ENCODE data around the gene NCCRP1. TPM values are rescaled to one million over a fixed set of nuclear protein-coding genes. Genes with fewer than 3 reads are reported as not detected.

NCCRP1 gene
- total and polyA plus RNA-seq, 10 donors, result 0.12 to 1.7 (median 0.19) TPM; not detected in 5

DNA sequence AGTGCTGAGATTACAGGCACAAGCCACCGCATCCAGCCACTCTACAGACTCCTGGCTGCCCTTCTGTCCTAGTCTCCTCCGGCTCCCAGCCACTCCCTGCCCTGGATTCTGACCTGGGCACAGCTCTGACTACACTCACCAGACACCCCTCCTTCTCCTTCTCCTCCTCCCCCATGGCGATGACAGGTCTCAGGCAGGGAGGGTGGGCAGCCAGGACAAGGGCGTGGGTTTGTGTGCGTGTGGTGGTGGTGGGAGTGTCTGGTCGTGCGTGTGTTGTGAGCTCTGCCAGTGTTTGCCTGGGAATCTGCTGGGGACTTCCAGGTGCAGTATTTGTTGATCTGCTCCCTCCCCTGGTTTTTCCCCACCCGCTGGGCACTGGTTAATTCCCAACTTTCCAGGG lies 3.0 kb upstream of the NCCRP1 start:
- TF ChIP-seq, protein P1, sequence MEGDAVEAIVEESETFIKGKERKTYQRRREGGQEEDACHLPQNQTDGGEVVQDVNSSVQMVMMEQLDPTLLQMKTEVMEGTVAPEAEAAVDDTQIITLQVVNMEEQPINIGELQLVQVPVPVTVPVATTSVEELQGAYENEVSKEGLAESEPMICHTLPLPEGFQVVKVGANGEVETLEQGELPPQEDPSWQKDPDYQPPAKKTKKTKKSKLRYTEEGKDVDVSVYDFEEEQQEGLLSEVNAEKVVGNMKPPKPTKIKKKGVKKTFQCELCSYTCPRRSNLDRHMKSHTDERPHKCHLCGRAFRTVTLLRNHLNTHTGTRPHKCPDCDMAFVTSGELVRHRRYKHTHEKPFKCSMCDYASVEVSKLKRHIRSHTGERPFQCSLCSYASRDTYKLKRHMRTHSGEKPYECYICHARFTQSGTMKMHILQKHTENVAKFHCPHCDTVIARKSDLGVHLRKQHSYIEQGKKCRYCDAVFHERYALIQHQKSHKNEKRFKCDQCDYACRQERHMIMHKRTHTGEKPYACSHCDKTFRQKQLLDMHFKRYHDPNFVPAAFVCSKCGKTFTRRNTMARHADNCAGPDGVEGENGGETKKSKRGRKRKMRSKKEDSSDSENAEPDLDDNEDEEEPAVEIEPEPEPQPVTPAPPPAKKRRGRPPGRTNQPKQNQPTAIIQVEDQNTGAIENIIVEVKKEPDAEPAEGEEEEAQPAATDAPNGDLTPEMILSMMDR (IDR thresholded peaks at IDR 0.05 in 8 of 11, conservative IDR thresholded peaks at IDR 0.05 in 3 of 11), result no peak
- TF ChIP-seq POLR2AphosphoS5 (IDR thresholded peaks at IDR 0.05) (no peak), POLR2A (IDR thresholded peaks at IDR 0.05) (no peak)
- H3K27me3 ChIP-seq (replicated peaks in 1 of 7), result peaks cover 0 to 67% (median 41%) of the 10 kb centered on the region in 7 donors
- peaks cover 4 to 28% (median 11%) of the 10 kb centered on the region in 6 donors for H3K4me1 ChIP-seq
- no peak overlapping the region for H3K4me3 ChIP-seq
- intact Hi-C loops (cut with DNase I; ENCODE audit: low total_unique reads), result no loop called here
- no peaks in the 10 kb centered on the region for H3K36me3 ChIP-seq
- DNase-seq, result no peak
- no peaks in the 10 kb centered on the region for H3K9me3 ChIP-seq
- 52 to 70% (median 64%) methylated on average over 8 of the region's 8 CpGs for WGBS, 5 donors
- H3K27ac ChIP-seq, result no peak overlapping the region

GRCh38 chr19:39194832-39195542 lies 1.8 kb upstream of the NCCRP1 start:
- Histone ChIP-seq H3K4me1 (peaks cover 4 to 28% (median 11%) of the 10 kb centered on the region in 6 donors), H3K27me3 (replicated peaks in 1 of 7) (peaks cover 0 to 67% (median 45%) of the 10 kb centered on the region in 7 donors), H3K27ac (no peak overlapping the region), H3K36me3 (no peaks in the 10 kb centered on the region), H3K4me3 (no peak overlapping the region), H3K9me3 (no peaks in the 10 kb centered on the region)
- intact Hi-C loops (cut with DNase I; ENCODE audit: low total_unique reads), result no loop called here
- WGBS, 5 donors, result 46 to 55% (median 50%) methylated on average over 9 of the region's 9 CpGs
- DNase-seq, result no peak
- TF ChIP-seq, protein P1 (IDR thresholded peaks at IDR 0.05 in 8 of 11, conservative IDR thresholded peaks at IDR 0.05 in 3 of 11), result no peak
- TF ChIP-seq POLR2A (IDR thresholded peaks at IDR 0.05) (no peak), POLR2AphosphoS5 (IDR thresholded peaks at IDR 0.05) (no peak)

DNA sequence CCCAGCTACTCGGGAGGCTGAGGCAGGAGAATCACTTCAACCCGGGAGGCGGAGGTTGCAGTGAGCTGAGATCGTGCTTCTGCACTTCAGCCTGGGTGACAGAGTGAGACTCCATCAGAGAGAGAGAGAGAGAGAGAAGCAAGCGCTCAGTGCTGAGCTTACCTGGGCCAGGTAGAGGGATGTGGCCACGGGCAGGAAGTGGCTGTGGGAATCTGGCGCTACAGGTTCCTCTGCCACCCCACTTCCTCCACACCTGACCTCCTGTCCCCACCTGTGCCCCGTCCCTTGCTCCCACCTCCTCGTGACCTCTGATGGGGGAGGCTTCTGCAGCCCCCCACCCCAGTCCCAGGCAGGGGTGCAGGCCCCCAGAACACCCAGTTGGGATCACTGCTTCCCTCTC lies 1.0 kb upstream of the NCCRP1 start:
- Histone ChIP-seq H3K36me3 (no peaks in the 10 kb centered on the region), H3K9me3 (no peaks in the 10 kb centered on the region), H3K27ac (no peak overlapping the region), H3K27me3 (replicated peaks in 1 of 7) (peaks cover 0 to 74% (median 49%) of the 10 kb centered on the region in 7 donors), H3K4me1 (peaks cover 4 to 28% (median 11%) of the 10 kb centered on the region in 6 donors), H3K4me3 (no peak overlapping the region)
- 37 to 50% (median 40%) methylated on average over 9 of the region's 9 CpGs for WGBS, 5 donors
- intact Hi-C loops (cut with DNase I; ENCODE audit: low total_unique reads), result no loop called here
- DNase-seq, result no peak
- TF ChIP-seq POLR2AphosphoS5 (IDR thresholded peaks at IDR 0.05) (no peak), POLR2A (IDR thresholded peaks at IDR 0.05) (no peak)
- TF ChIP-seq, protein P1 (IDR thresholded peaks at IDR 0.05 in 8 of 11, conservative IDR thresholded peaks at IDR 0.05 in 3 of 11), result no peak

- intact Hi-C loops (cut with DNase I; ENCODE audit: low total_unique reads), result no loop called here
- Histone ChIP-seq H3K4me1 (peaks cover 4 to 28% (median 11%) of the 10 kb centered on the region in 6 donors), H3K4me3 (no peak overlapping the region), H3K27ac (no peak overlapping the region), H3K27me3 (replicated peaks in 1 of 7) (peaks cover 0 to 80% (median 50%) of the 10 kb centered on the region in 7 donors), H3K9me3 (no peaks in the 10 kb centered on the region), H3K36me3 (no peaks in the 10 kb centered on the region)
- 18 to 27% (median 22%) methylated on average over 3 to 7 of the region's 7 CpGs for WGBS, 5 donors
- DNase-seq, result no peak
- TF ChIP-seq POLR2AphosphoS5 (IDR thresholded peaks at IDR 0.05) (no peak), POLR2A (IDR thresholded peaks at IDR 0.05) (no peak)
- TF ChIP-seq, protein P1 (IDR thresholded peaks at IDR 0.05 in 8 of 11, conservative IDR thresholded peaks at IDR 0.05 in 3 of 11), result no peak
Measured at GRCh38 chr19:39196320-39196719, 444 bp upstream of the NCCRP1 start.
